A549 (cell line): ENCODE data around the gene GMPR.

Experiments used
- CBX8 ChIP-seq: fragments of 200-600 bp; sonication (generic); IDR thresholded peaks from 2 replicates; pipeline ENCODE4 v1.6.1; 2016
- ESRRA ChIP-seq: fragments of 150-350 bp; IDR thresholded peaks from 2 replicates; pipeline ENCODE4 v1.6.1; 2014; ENCODE audit warnings: mild to moderate bottlenecking, low read length, borderline replicate concordance
- HDAC2 ChIP-seq: fragments of 200-600 bp; sonication (generic); IDR thresholded peaks from 2 replicates; pipeline ENCODE4 v1.6.1; 2016
- NR3C1 ChIP-seq: fragments of >200 bp; sonication (Bioruptor Twin); formaldehyde crosslinking; IDR thresholded peaks from 3 replicates; pipeline ENCODE4 v1.6.1; 2017
- RFX5 ChIP-seq: fragments of 450-650 bp; IDR thresholded peaks from 2 replicates; pipeline ENCODE4 v1.7.1; 2014; ENCODE audit warnings: antibody characterized with exemption, mild to moderate bottlenecking, moderate library complexity
- SMC3 ChIP-seq: fragments of >200 bp; sonication (Bioruptor Twin); formaldehyde crosslinking; IDR thresholded peaks from 3 replicates; pipeline ENCODE4 v1.6.1; 2018; ENCODE audit warnings: inconsistent platforms
- TF ChIP-seq, protein P1 (sequence below): fragments of >200 bp; sonication (Bioruptor Twin); formaldehyde crosslinking; IDR thresholded peaks from 3 replicates; pipeline ENCODE4 v1.5.1; 2016
- TF ChIP-seq, protein P2 (sequence below): fragments of 250-450 bp; sonication (Bioruptor Pico); IDR thresholded peaks from 2 replicates; pipeline ENCODE4 v1.5.0; 2021; ENCODE audit warnings: mild to moderate bottlenecking, moderate library complexity, borderline replicate concordance
- TF ChIP-seq, protein P3 (sequence below): IDR thresholded peaks from 2 replicates; pipeline ENCODE4 v1.6.1; 2012; ENCODE audit warnings: low read depth, borderline replicate concordance
- TF ChIP-seq, protein P4 (sequence below): fragments of 150-350 bp; IDR thresholded peaks from 2 replicates; pipeline ENCODE4 v1.6.1; 2014; ENCODE audit warnings: low read depth, mild to moderate bottlenecking, low read length
- TF ChIP-seq, protein P5 (sequence below): IDR thresholded peaks from 2 replicates; pipeline ENCODE4 v1.6.1; 2012
- TF ChIP-seq, protein P6 (sequence below): IDR thresholded peaks from 2 replicates; pipeline ENCODE4 v1.6.1; 2012

DNA sequence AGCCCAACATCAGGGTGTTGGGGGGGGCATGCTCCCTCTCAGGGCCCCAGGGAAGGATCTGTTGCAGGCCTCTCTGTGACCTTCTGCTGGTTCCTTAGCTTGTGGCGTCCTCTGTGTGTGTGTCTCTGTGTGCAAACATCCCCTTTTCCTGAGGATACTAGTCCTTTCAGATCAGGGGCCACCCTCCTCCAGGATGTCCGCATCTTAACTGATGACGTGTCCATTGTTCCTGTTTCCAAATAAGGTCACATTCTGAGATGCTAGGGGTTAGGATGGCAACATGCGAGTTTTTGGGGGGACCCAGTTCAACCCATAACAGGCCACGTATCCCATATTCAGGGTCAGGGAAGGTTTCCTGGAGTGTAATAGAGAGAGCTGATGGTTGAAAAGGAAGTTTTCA lies 40.9 kb downstream of the GMPR start:
- TF ChIP-seq, protein P1, sequence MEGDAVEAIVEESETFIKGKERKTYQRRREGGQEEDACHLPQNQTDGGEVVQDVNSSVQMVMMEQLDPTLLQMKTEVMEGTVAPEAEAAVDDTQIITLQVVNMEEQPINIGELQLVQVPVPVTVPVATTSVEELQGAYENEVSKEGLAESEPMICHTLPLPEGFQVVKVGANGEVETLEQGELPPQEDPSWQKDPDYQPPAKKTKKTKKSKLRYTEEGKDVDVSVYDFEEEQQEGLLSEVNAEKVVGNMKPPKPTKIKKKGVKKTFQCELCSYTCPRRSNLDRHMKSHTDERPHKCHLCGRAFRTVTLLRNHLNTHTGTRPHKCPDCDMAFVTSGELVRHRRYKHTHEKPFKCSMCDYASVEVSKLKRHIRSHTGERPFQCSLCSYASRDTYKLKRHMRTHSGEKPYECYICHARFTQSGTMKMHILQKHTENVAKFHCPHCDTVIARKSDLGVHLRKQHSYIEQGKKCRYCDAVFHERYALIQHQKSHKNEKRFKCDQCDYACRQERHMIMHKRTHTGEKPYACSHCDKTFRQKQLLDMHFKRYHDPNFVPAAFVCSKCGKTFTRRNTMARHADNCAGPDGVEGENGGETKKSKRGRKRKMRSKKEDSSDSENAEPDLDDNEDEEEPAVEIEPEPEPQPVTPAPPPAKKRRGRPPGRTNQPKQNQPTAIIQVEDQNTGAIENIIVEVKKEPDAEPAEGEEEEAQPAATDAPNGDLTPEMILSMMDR = no peak
- TF ChIP-seq ESRRA (no peak), CBX8 (no peak), SMC3 (no peak), HDAC2 (no peak), NR3C1 (no peak), RFX5 (no peak)
- TF ChIP-seq, protein P2, sequence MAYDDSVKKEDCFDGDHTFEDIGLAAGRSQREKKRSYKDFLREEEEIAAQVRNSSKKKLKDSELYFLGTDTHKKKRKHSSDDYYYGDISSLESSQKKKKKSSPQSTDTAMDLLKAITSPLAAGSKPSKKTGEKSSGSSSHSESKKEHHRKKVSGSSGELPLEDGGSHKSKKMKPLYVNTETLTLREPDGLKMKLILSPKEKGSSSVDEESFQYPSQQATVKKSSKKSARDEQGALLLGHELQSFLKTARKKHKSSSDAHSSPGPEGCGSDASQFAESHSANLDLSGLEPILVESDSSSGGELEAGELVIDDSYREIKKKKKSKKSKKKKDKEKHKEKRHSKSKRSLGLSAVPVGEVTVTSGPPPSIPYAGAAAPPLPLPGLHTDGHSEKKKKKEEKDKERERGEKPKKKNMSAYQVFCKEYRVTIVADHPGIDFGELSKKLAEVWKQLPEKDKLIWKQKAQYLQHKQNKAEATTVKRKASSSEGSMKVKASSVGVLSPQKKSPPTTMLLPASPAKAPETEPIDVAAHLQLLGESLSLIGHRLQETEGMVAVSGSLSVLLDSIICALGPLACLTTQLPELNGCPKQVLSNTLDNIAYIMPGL (CRISPR knock-in tag) = no peak
- TF ChIP-seq, protein P3, sequence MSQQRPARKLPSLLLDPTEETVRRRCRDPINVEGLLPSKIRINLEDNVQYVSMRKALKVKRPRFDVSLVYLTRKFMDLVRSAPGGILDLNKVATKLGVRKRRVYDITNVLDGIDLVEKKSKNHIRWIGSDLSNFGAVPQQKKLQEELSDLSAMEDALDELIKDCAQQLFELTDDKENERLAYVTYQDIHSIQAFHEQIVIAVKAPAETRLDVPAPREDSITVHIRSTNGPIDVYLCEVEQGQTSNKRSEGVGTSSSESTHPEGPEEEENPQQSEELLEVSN = no peak
- TF ChIP-seq, protein P4, sequence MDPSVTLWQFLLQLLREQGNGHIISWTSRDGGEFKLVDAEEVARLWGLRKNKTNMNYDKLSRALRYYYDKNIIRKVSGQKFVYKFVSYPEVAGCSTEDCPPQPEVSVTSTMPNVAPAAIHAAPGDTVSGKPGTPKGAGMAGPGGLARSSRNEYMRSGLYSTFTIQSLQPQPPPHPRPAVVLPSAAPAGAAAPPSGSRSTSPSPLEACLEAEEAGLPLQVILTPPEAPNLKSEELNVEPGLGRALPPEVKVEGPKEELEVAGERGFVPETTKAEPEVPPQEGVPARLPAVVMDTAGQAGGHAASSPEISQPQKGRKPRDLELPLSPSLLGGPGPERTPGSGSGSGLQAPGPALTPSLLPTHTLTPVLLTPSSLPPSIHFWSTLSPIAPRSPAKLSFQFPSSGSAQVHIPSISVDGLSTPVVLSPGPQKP = no peak
- TF ChIP-seq, protein P5, sequence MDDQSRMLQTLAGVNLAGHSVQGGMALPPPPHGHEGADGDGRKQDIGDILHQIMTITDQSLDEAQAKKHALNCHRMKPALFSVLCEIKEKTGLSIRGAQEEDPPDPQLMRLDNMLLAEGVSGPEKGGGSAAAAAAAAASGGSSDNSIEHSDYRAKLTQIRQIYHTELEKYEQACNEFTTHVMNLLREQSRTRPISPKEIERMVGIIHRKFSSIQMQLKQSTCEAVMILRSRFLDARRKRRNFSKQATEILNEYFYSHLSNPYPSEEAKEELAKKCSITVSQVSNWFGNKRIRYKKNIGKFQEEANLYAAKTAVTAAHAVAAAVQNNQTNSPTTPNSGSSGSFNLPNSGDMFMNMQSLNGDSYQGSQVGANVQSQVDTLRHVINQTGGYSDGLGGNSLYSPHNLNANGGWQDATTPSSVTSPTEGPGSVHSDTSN = no peak
- TF ChIP-seq, protein P6, sequence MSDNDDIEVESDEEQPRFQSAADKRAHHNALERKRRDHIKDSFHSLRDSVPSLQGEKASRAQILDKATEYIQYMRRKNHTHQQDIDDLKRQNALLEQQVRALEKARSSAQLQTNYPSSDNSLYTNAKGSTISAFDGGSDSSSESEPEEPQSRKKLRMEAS = no peak
